Cardiac muscle cell (in vitro differentiated cells and primary cell): Measurements from ENCODE around the gene MED12L. TPM values are rescaled to one million over a fixed set of nuclear protein-coding genes. Genes with fewer than 3 reads are reported as not detected.

Experiments
- DNase-seq, 2 donors: peaks; one replicate each; pipeline versions ENCODE4 v3.0.0 to v3.0.0-alpha.2; 2010 to 2017; ENCODE audit warnings: low read depth in 1 of 2, low spot score in 1 of 2
- H3K27ac ChIP-seq: fragments of 200-600 bp; sonication (generic); 2 replicates; pipeline ENCODE4 v1.5.1; 2016
- H3K27me3 ChIP-seq: fragments of 200-600 bp; sonication (generic); 2 replicates; pipeline ENCODE4 v1.6.0; 2016; ENCODE audit warnings: control low read depth
- H3K36me3 ChIP-seq: fragments of 200-600 bp; sonication (generic); 2 replicates; pipeline ENCODE4 v1.5.1; 2016; ENCODE audit warnings: control low read depth
- H3K4me1 ChIP-seq: fragments of 200-600 bp; sonication (generic); 2 replicates; pipeline ENCODE4 v1.8.1; 2017; ENCODE audit warnings: low read depth, mild to moderate bottlenecking, mixed run types
- H3K4me3 ChIP-seq: fragments of 200-600 bp; sonication (generic); 2 replicates; pipeline ENCODE4 v1.5.1; 2016; ENCODE audit warnings: mild to moderate bottlenecking
- H3K9me3 ChIP-seq: fragments of 200-600 bp; sonication (generic); 2 replicates; pipeline ENCODE4 v1.5.1; 2017; ENCODE audit warnings: low read depth, mild to moderate bottlenecking, control low read depth
- polyA plus RNA-seq: library from polyadenylated mRNA; unstranded; fragments of >200 nt; fragmentation: Nextera tagmentation; extraction: Ambion mirVana; gene quantifications from 2 replicates; pipeline ENCODE4 v1.2.1, GENCODE V29; 2016
- total RNA-seq: library from RNA; depleted of rRNA; stranded (reverse); fragments of >200 nt; gene quantifications from 2 replicates; pipeline ENCODE4 v1.2.3, GENCODE V29; 2016
- TF ChIP-seq, protein P1 (sequence below): IDR thresholded peaks from 2 replicates; pipeline ENCODE4 v1.5.1; 2012; ENCODE audit warnings: low read depth, mild to moderate bottlenecking, low read length

Gene MED12L
- total and polyA plus RNA-seq, 2 experiments from 2014 or later, result 1.9 to 6.9 TPM

GRCh38 chr3:151305060-151305774 lies 219.8 kb downstream of the MED12L start:
- H3K27me3 ChIP-seq, result no peaks in the 10 kb centered on the region
- peak in 1 of 2 donors; percentile 98 for DNase-seq
- no peak overlapping the region for H3K27ac ChIP-seq
- H3K9me3 ChIP-seq, result no peaks in the 10 kb centered on the region
- TF ChIP-seq, protein P1, sequence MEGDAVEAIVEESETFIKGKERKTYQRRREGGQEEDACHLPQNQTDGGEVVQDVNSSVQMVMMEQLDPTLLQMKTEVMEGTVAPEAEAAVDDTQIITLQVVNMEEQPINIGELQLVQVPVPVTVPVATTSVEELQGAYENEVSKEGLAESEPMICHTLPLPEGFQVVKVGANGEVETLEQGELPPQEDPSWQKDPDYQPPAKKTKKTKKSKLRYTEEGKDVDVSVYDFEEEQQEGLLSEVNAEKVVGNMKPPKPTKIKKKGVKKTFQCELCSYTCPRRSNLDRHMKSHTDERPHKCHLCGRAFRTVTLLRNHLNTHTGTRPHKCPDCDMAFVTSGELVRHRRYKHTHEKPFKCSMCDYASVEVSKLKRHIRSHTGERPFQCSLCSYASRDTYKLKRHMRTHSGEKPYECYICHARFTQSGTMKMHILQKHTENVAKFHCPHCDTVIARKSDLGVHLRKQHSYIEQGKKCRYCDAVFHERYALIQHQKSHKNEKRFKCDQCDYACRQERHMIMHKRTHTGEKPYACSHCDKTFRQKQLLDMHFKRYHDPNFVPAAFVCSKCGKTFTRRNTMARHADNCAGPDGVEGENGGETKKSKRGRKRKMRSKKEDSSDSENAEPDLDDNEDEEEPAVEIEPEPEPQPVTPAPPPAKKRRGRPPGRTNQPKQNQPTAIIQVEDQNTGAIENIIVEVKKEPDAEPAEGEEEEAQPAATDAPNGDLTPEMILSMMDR, result peak; percentile 32
- H3K36me3 ChIP-seq, result no peaks in the 10 kb centered on the region
- H3K4me3 ChIP-seq, result no peak overlapping the region
- no peaks in the 10 kb centered on the region for H3K4me1 ChIP-seq

GRCh38 chr3:151305775-151306151 lies 220.3 kb downstream of the MED12L start:
- Histone ChIP-seq H3K36me3 (no peaks in the 10 kb centered on the region), H3K4me1 (no peaks in the 10 kb centered on the region), H3K9me3 (no peaks in the 10 kb centered on the region), H3K27me3 (no peaks in the 10 kb centered on the region), H3K4me3 (no peak overlapping the region), H3K27ac (no peak overlapping the region)
- TF ChIP-seq, protein P1, result no peak
- DNase-seq, result no peak

- H3K9me3 ChIP-seq, result no peaks in the 10 kb centered on the region
- H3K4me1 ChIP-seq, result no peaks in the 10 kb centered on the region
- TF ChIP-seq, protein P1, result no peak
- no peak overlapping the region for H3K27ac ChIP-seq
- no peak overlapping the region for H3K4me3 ChIP-seq
- H3K36me3 ChIP-seq, result no peaks in the 10 kb centered on the region
- H3K27me3 ChIP-seq, result no peaks in the 10 kb centered on the region
- DNase-seq, result no peak
These were observed 220.8 kb downstream of the MED12L start for GRCh38 chr3:151306168-151306810.

- no peak overlapping the region for H3K4me3 ChIP-seq
- TF ChIP-seq, protein P1, result no peak
- H3K36me3 ChIP-seq, result no peaks in the 10 kb centered on the region
- no peak overlapping the region for H3K27ac ChIP-seq
- H3K27me3 ChIP-seq, result no peaks in the 10 kb centered on the region
- H3K4me1 ChIP-seq, result peaks cover under 1% of the 10 kb centered on the region
- no peaks in the 10 kb centered on the region for H3K9me3 ChIP-seq
- DNase-seq, result no peak
These were observed 221.7 kb downstream of the MED12L start for GRCh38 chr3:151307131-151307530.

- no peaks in the 10 kb centered on the region for H3K27me3 ChIP-seq
- H3K4me3 ChIP-seq, result no peak overlapping the region
- DNase-seq, result no peak
- TF ChIP-seq, protein P1, result no peak
- peaks cover 3% of the 10 kb centered on the region for H3K4me1 ChIP-seq
- no peaks in the 10 kb centered on the region for H3K36me3 ChIP-seq
- H3K27ac ChIP-seq, result no peak overlapping the region
- no peaks in the 10 kb centered on the region for H3K9me3 ChIP-seq
These were observed 222.4 kb downstream of the MED12L start for GRCh38 chr3:151307583-151308488.
